ENCODE measurements around the gene TICAM1. TPM values are rescaled to one million over a fixed set of nuclear protein-coding genes. Genes with fewer than 3 reads are reported as not detected.

Gene TICAM1
- total RNA-seq, 1 experiment from 2014 or later, result 9.9 TPM

DNA sequence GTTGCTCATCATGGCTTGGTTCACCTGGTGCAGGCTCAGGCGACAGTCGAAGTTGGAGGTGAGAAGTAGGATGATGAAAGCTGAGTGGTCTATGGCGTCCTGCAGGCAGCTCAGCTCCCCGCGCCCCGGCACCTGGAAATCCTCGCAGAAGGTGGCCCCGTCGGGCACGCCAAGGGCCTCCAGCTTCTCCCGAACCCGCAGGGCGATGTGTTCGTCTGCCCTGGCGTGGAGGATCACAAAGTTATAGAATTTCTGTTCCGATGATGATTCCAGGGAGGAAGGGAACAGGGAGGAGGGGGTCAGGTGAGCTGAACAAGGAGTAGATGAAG, 14.6 kb downstream of the TICAM1 start:
- no peaks in the 10 kb centered on the region for H3K36me3 ChIP-seq (ENCODE audit: low read depth)
- no peaks in the 10 kb centered on the region for H3K9me2 ChIP-seq (ENCODE audit: insufficient read depth)
- no peak overlapping the region for H3K27ac ChIP-seq
- ChIA-PET POLR2A (ENCODE audit: unreplicated experiment) (no interaction called here), CTCF (no interaction called here)
- no peaks in the 10 kb centered on the region for H3K9me3 ChIP-seq (ENCODE audit: insufficient read depth, low read depth)
- no peak overlapping the region for H3K4me3 ChIP-seq
- TF ChIP-seq EZH2 (IDR thresholded peaks at IDR 0.05; ENCODE audit: low read depth), result no peak
- TF ChIP-seq, protein P1, sequence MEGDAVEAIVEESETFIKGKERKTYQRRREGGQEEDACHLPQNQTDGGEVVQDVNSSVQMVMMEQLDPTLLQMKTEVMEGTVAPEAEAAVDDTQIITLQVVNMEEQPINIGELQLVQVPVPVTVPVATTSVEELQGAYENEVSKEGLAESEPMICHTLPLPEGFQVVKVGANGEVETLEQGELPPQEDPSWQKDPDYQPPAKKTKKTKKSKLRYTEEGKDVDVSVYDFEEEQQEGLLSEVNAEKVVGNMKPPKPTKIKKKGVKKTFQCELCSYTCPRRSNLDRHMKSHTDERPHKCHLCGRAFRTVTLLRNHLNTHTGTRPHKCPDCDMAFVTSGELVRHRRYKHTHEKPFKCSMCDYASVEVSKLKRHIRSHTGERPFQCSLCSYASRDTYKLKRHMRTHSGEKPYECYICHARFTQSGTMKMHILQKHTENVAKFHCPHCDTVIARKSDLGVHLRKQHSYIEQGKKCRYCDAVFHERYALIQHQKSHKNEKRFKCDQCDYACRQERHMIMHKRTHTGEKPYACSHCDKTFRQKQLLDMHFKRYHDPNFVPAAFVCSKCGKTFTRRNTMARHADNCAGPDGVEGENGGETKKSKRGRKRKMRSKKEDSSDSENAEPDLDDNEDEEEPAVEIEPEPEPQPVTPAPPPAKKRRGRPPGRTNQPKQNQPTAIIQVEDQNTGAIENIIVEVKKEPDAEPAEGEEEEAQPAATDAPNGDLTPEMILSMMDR (conservative IDR thresholded peaks at IDR 0.05), result no peak
- H2AFZ ChIP-seq, result no peak overlapping the region
- H3K4me1 ChIP-seq (replicated peaks; ENCODE audit: insufficient read depth), result no peaks in the 10 kb centered on the region
- H3F3A ChIP-seq (ENCODE audit: insufficient read depth, low read depth), result peaks cover 22% of the 10 kb centered on the region
- intact Hi-C loops (cut with micrococcal nuclease; ENCODE audit: unreplicated experiment), result no loop called here
- H4K20me1 ChIP-seq (ENCODE audit: insufficient read depth), result no peaks in the 10 kb centered on the region
- BruUV-seq (replicated peaks), result no TSS peak
- DNase-seq, result no peak
- no peak overlapping the region for H3K4me2 ChIP-seq
- no peaks in the 10 kb centered on the region for H3K27me3 ChIP-seq (ENCODE audit: insufficient read depth, low read depth)
- H3K79me2 ChIP-seq (ENCODE audit: low read depth), result no peaks in the 10 kb centered on the region

GRCh38 chr19:4816202-4816949, 15.1 kb downstream of the TICAM1 start:
- Histone ChIP-seq H2AFZ (no peak overlapping the region), H3K4me2 (0 out of 2 replicates have a peak overlapping the region, but pooled peaks have one; percentile 88), H3F3A (ENCODE audit: insufficient read depth, low read depth) (peaks cover 24% of the 10 kb centered on the region), H3K9me3 (ENCODE audit: insufficient read depth, low read depth) (no peaks in the 10 kb centered on the region), H4K20me1 (ENCODE audit: insufficient read depth) (no peaks in the 10 kb centered on the region), H3K9me2 (ENCODE audit: insufficient read depth) (no peaks in the 10 kb centered on the region), H3K36me3 (ENCODE audit: low read depth) (no peaks in the 10 kb centered on the region), H3K27me3 (ENCODE audit: insufficient read depth, low read depth) (no peaks in the 10 kb centered on the region), H3K4me1 (replicated peaks; ENCODE audit: insufficient read depth) (no peaks in the 10 kb centered on the region), H3K27ac (no peak overlapping the region), H3K79me2 (ENCODE audit: low read depth) (no peaks in the 10 kb centered on the region), H3K4me3 (no peak overlapping the region)
- intact Hi-C loops (cut with micrococcal nuclease; ENCODE audit: unreplicated experiment), result no loop called here
- TF ChIP-seq, protein P1 (conservative IDR thresholded peaks at IDR 0.05), result no peak
- no peak for TF ChIP-seq EZH2 (IDR thresholded peaks at IDR 0.05; ENCODE audit: low read depth)
- no peak for DNase-seq
- CTCF ChIA-PET, result no interaction called here
- POLR2A ChIA-PET (ENCODE audit: unreplicated experiment), result no interaction called here
- BruUV-seq (replicated peaks), result no TSS peak

DNA sequence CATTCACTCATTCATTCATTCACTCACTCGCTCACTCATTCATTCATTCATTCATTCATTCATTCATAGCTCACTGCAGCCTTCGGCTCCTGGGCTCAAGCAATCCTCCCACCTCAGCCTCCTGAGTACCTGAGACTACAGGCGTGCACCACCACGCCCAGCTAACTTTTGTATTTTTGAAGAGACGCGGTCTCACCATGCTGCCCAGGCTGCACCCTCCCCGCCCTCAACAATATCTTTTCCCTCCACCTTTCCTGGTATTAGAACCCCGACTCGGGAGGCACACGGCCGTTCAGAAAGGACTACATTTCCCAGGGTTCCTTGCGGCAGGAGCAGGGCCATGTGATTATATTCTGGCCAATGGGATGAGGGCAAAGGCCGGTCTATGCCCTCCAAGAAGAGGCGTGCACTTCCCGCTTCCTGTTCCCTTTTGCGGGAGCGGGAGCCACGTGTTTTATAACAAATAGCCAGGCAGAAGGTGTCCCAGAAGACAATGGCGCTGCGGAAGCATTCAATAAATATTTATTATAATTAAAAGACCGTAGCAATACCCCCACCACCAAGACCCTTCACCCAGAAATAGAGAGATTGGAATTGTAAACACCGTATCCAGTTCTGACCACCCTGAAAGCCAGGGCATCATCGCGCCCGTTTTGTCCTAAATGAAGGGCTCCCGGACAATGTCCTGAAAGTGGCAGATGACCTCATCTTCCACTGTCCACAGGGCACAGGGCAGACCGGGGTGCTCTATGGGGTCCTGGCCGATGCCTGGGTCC, 15.9 kb downstream of the TICAM1 start:
- intact Hi-C loops (cut with micrococcal nuclease; ENCODE audit: unreplicated experiment), result no loop called here
- peak overlapping the region; percentile 28; the same call in 1 of the 2 replicates for H2AFZ ChIP-seq

More for the DNA sequence above, 15.9 kb downstream of the TICAM1 start:
- Histone ChIP-seq H3K4me1 (replicated peaks; ENCODE audit: insufficient read depth) (no peaks in the 10 kb centered on the region), H3K4me3 (peak overlapping the region; percentile 52; the same call in 1 of the 2 replicates), H3K27me3 (ENCODE audit: insufficient read depth, low read depth) (no peaks in the 10 kb centered on the region), H3K4me2 (peak overlapping the region; percentile 88), H3K36me3 (ENCODE audit: low read depth) (no peaks in the 10 kb centered on the region), H3K9me2 (ENCODE audit: insufficient read depth) (no peaks in the 10 kb centered on the region), H4K20me1 (ENCODE audit: insufficient read depth) (no peaks in the 10 kb centered on the region), H3F3A (ENCODE audit: insufficient read depth, low read depth) (peaks cover 24% of the 10 kb centered on the region), H3K79me2 (ENCODE audit: low read depth) (no peaks in the 10 kb centered on the region), H3K27ac (no peak overlapping the region), H3K9me3 (ENCODE audit: insufficient read depth, low read depth) (no peaks in the 10 kb centered on the region)
- CTCF ChIA-PET, result no interaction called here
- DNase-seq, result peak; percentile 69 to 74
- POLR2A ChIA-PET (ENCODE audit: unreplicated experiment), result no interaction called here
- TF ChIP-seq, protein P1 (conservative IDR thresholded peaks at IDR 0.05), result no peak
- TF ChIP-seq EZH2 (IDR thresholded peaks at IDR 0.05; ENCODE audit: low read depth), result no peak
- BruUV-seq (replicated peaks), result no TSS peak

Data from PC-9 (cell line).